A673 (cell line): Measurements from ENCODE around the gene SELENOI. TPM values are rescaled to one million over a fixed set of nuclear protein-coding genes. Genes with fewer than 3 reads are reported as not detected.
"Not testable (repeated sequence)": the region's sequence is repeated elsewhere in the genome, so short reads cannot be mapped to it uniquely, and the experiment has no call there.

Experiments used
- BruUV-seq: library from RNA; stranded (reverse); fragments of 400-500 nt; replicated peaks from 2 replicates; lab custom pipeline; 2021; lab: Mats Ljungman, UMichigan
- CTCF ChIA-PET: fragments of 300-600 bp; sonication (Branson Sonifier 250); formaldehyde crosslinking; loops from one replicate; lab custom pipeline; 2022; ENCODE audit warnings: antibody characterized with exemption; lab: Charles Lee
- POLR2A ChIA-PET: fragments of 300-600 bp; sonication (Branson Sonifier 250); formaldehyde crosslinking; loops from one replicate; lab custom pipeline; 2022; ENCODE audit warnings: antibody characterized with exemption; ENCODE audit not compliant: low non-redundant PET; lab: Charles Lee
- DNase-seq: peaks from one replicate; pipeline ENCODE4 v3.0.0-alpha.2; 2015; ENCODE audit warnings: low spot score
- H3K27ac ChIP-seq: fragments of 200-600 bp; sonication (generic); 2 replicates; pipeline ENCODE4 v1.5.1; 2016; ENCODE audit warnings: mixed run types, low read depth, mild to moderate bottlenecking, mixed read lengths, antibody characterized with exemption, low read length; ENCODE audit not compliant: poor library complexity, severe bottlenecking
- H3K27me3 ChIP-seq: fragments of 200-600 bp; sonication (generic); replicated peaks from 2 replicates; pipeline ENCODE4 v1.6.1; 2017; ENCODE audit warnings: mixed run types, low read depth, mild to moderate bottlenecking, mixed read lengths, antibody characterized with exemption, low read length; ENCODE audit not compliant: insufficient read depth, poor library complexity
- H3K36me3 ChIP-seq: fragments of 200-600 bp; sonication (generic); 2 replicates; pipeline ENCODE4 v1.6.1; 2016; ENCODE audit warnings: mixed run types, mild to moderate bottlenecking, mixed read lengths, antibody characterized with exemption, low read length; ENCODE audit not compliant: insufficient read depth, poor library complexity, severe bottlenecking
- H3K4me1 ChIP-seq: fragments of 200-600 bp; sonication (generic); 2 replicates; pipeline ENCODE4 v1.6.1; 2017; ENCODE audit warnings: mixed run types, mild to moderate bottlenecking, mixed read lengths, antibody characterized with exemption, low read length; ENCODE audit not compliant: insufficient read depth, poor library complexity, severe bottlenecking
- H3K4me3 ChIP-seq: fragments of 200-600 bp; sonication (generic); 2 replicates; pipeline ENCODE4 v1.5.1; 2016; ENCODE audit warnings: low read depth, mixed run types, mild to moderate bottlenecking, mixed read lengths, low read length; ENCODE audit not compliant: poor library complexity, severe bottlenecking
- H3K9me3 ChIP-seq: fragments of 200-600 bp; sonication (generic); 2 replicates; pipeline ENCODE4 v1.6.1; 2016; ENCODE audit warnings: mixed run types, low read depth, mild to moderate bottlenecking, mixed read lengths, antibody characterized with exemption, low read length; ENCODE audit not compliant: poor library complexity, severe bottlenecking
- EZH2 ChIP-seq: fragments of 200-600 bp; sonication (generic); IDR thresholded peaks from 2 replicates; pipeline ENCODE4 v1.6.1; 2017; ENCODE audit warnings: borderline replicate concordance, low read depth, mild to moderate bottlenecking, mixed read lengths, antibody characterized with exemption, low read length; ENCODE audit not compliant: poor library complexity, severe bottlenecking
- intact Hi-C: fragments of 100-400 bp; cut with micrococcal nuclease; formaldehyde crosslinking; loops from one replicate; pipeline ENCODE4 v1.10.0; 2022; ENCODE audit not compliant: unreplicated experiment
- total RNA-seq: library from RNA; stranded (reverse); gene quantifications from 2 replicates; pipeline ENCODE4 v1.2.3, GENCODE V29; 2021
- TF ChIP-seq, protein P1 (sequence below): fragments of 300-800, 200-600 bp; sonication (generic); conservative IDR thresholded peaks from 2 replicates; pipeline ENCODE4 v1.5.1; 2017; ENCODE audit warnings: low read depth, mild to moderate bottlenecking, antibody characterized with exemption, low read length, moderate library complexity, mixed read lengths

SELENOI gene
- total RNA-seq, 1 experiment from 2014 or later = 62.7 TPM

DNA sequence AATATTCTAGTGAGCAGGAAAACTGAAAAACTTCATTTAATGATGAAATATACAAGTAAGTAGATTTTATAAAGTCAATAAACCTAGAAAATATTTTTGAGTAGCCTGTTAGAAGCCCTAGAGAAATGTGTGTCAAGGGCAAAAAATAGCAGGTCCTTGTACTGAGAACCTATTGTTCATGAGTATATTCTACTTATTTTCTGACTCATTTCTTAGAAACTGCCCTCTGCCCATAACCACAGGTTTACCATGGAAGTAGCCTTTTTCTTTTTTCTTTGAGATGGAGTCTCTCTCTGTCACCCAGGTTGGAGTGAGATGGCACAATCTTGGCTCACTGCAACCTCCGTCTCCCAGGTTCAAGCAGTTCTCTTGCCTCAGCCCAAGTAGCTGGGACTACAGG lies 19.4 kb upstream of the SELENOI start:
- Histone ChIP-seq H3K4me1 (peaks cover 4% of the 10 kb centered on the region), H3K36me3 (no peaks in the 10 kb centered on the region), H3K9me3 (no peaks in the 10 kb centered on the region), H3K27ac (no peak overlapping the region), H3K4me3 (no peak overlapping the region), H3K27me3 (no peaks in the 10 kb centered on the region)
- no peak for DNase-seq
- TF ChIP-seq, protein P1, sequence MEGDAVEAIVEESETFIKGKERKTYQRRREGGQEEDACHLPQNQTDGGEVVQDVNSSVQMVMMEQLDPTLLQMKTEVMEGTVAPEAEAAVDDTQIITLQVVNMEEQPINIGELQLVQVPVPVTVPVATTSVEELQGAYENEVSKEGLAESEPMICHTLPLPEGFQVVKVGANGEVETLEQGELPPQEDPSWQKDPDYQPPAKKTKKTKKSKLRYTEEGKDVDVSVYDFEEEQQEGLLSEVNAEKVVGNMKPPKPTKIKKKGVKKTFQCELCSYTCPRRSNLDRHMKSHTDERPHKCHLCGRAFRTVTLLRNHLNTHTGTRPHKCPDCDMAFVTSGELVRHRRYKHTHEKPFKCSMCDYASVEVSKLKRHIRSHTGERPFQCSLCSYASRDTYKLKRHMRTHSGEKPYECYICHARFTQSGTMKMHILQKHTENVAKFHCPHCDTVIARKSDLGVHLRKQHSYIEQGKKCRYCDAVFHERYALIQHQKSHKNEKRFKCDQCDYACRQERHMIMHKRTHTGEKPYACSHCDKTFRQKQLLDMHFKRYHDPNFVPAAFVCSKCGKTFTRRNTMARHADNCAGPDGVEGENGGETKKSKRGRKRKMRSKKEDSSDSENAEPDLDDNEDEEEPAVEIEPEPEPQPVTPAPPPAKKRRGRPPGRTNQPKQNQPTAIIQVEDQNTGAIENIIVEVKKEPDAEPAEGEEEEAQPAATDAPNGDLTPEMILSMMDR = no peak
- no peak for TF ChIP-seq EZH2
- POLR2A ChIA-PET = no interaction called here
- BruUV-seq = no TSS peak
- CTCF ChIA-PET = no interaction called here
- intact Hi-C loops = no loop called here

DNA sequence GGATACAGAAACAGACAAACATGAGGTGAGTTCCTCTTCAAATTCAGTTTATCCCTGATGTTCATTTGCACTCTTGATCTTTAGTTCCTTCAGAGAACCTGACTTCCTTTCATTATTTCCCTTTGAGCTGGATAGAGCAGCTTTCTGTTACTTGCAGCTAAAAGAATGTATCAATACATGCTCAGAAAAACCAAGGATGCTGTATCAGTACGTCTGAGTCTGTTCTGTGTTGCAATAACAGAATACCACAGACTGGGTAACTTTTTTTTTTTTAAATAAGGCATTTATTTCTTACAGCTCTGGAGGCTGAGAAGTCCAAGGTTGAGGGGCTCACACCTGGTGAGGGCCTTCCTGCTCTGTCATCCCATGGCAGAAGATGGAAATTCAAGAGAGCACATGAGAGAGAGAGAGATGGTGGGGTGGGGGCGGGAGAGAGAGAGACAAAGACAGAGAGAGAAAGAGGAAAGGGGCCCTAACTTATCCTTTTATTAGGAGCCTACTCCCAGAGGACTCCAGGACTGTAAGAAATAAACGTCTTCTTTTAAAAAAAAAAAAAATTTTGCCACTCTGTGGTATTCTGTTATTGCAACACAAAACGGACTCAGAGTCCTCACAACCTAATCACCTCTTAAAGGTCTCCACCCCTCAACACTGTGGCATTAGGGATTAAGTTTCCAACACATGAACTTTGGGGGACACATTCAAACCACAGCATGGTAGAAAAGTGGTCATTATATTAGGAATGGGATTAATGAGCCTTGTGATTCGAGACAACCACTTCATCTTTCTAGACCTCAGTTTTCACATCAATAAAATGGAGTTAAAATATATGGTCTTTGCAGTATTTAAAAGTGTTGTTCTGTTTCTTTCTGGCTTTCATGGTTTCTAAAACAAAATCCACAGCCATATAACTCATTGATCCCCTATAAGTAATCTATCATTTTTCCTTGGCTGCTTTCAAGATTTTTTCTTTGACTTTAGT lies 18.4 kb upstream of the SELENOI start:
- TF ChIP-seq, protein P1 = no peak
- no peak for TF ChIP-seq EZH2
- H3K4me3 ChIP-seq = no peak overlapping the region
- intact Hi-C loops = no loop called here
- no peaks in the 10 kb centered on the region for H3K9me3 ChIP-seq
- DNase-seq = peak; percentile 18
- no peak overlapping the region for H3K27ac ChIP-seq
- no peaks in the 10 kb centered on the region for H3K36me3 ChIP-seq
- H3K4me1 ChIP-seq = peaks cover 4% of the 10 kb centered on the region
- no TSS peak for BruUV-seq
- H3K27me3 ChIP-seq = no peaks in the 10 kb centered on the region
- ChIA-PET CTCF (interaction anchor here (0.7 kb wide), 1 partner anchor 376 kb away, joined by 3 read pairs; no protein-coding TSS in a partner anchor), POLR2A (no interaction called here)

DNA sequence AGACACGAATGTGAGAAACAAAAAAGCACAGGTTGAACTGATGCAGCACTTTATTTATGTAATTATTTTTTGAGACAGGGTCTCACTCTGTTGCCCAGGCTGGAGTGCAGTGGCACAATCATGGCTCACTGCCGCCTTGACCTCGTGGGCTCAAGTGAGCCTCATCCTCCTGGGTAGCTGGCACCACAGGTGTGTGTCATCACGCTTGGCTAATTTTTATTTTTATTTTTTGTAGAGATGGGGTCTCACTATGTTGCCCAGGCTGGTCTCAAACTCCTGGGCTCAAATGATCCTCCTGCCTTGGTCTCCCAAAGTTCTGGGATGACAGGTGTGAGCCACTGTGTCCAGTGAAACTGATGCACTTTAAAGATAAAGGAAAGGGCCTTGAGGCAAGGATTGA lies 16.9 kb upstream of the SELENOI start:
- H3K27ac ChIP-seq, H3K27me3 ChIP-seq, H3K36me3 ChIP-seq, CTCF ChIA-PET, H3K4me3 ChIP-seq, H3K9me3 ChIP-seq, intact Hi-C loops, BruUV-seq, DNase-seq, POLR2A ChIA-PET, H3K4me1 ChIP-seq: not testable (repeated sequence)
